HFFc6 (cell line): Measurements from ENCODE around the gene BMPR1B. TPM values are rescaled to one million over a fixed set of nuclear protein-coding genes. Genes with fewer than 3 reads are reported as not detected.

Experiments used
- DNase-seq: peaks from one replicate; pipeline ENCODE4 v3.0.0-alpha.2; 2018
- H3K27ac Mint-ChIP-seq: 2 replicates; pipeline ENCODE4 v1.8.0; 2020; ENCODE audit warnings: mild to moderate bottlenecking, mixed read lengths
- H3K27me3 Mint-ChIP-seq: 2 replicates; pipeline ENCODE4 v1.8.0; 2021; ENCODE audit warnings: mild to moderate bottlenecking, moderate library complexity, mixed read lengths; ENCODE audit not compliant: insufficient read depth
- H3K36me3 Mint-ChIP-seq: 2 replicates; pipeline ENCODE4 v1.8.0; 2021; ENCODE audit warnings: low read depth, mixed read lengths
- H3K4me1 Mint-ChIP-seq: 2 replicates; pipeline ENCODE4 v1.8.0; 2020; ENCODE audit warnings: low read depth, mixed read lengths
- H3K4me3 Mint-ChIP-seq: 2 replicates; pipeline ENCODE4 v1.8.0; 2020; ENCODE audit warnings: mild to moderate bottlenecking, moderate library complexity, mixed read lengths
- H3K9me3 Mint-ChIP-seq: 2 replicates; pipeline ENCODE4 v1.8.0; 2020; ENCODE audit warnings: mild to moderate bottlenecking, mixed read lengths
- CTCF ChIP-seq: fragments of 200-600 bp; sonication (generic); IDR thresholded peaks from 2 replicates; pipeline ENCODE4 v1.5.0; 2021; ENCODE audit warnings: antibody characterized with exemption, mild to moderate bottlenecking
- total RNA-seq, 6 experiments: library from RNA; stranded (reverse); fragmentation: NEBNext Ultra II Directional; extraction: Animal tissue kit (Norgen Biotek cat#: 25700); gene quantifications; 2 replicates in 1 of 6; 3 replicates in 5 of 6; pipeline ENCODE4 v1.2.3, GENCODE V29; 2021

The BMPR1B gene
- total RNA-seq, 6 experiments from 2014 or later = not detected

GRCh38 chr4:95066050-95066449 lies 308.3 kb downstream of the BMPR1B start:
- Mint-ChIP-seq H3K4me3 (no peak overlapping the region), H3K9me3 (no peaks in the 10 kb centered on the region), H3K4me1 (no peaks in the 10 kb centered on the region), H3K27ac (no peak overlapping the region), H3K36me3 (no peaks in the 10 kb centered on the region), H3K27me3 (no peaks in the 10 kb centered on the region)
- no peak for TF ChIP-seq CTCF
- no peak for DNase-seq

- Mint-ChIP-seq H3K27ac (no peak overlapping the region), H3K4me3 (no peak overlapping the region), H3K36me3 (no peaks in the 10 kb centered on the region), H3K4me1 (no peaks in the 10 kb centered on the region), H3K27me3 (no peaks in the 10 kb centered on the region; the same call in 1 of the 2 replicates), H3K9me3 (no peaks in the 10 kb centered on the region)
- no peak for DNase-seq
- no peak for TF ChIP-seq CTCF
Observed at GRCh38 chr4:95068401-95068800, 310.6 kb downstream of the BMPR1B start.

GRCh38 chr4:95068818-95069478 lies 311.2 kb downstream of the BMPR1B start:
- H3K36me3 Mint-ChIP-seq = no peaks in the 10 kb centered on the region

DNA sequence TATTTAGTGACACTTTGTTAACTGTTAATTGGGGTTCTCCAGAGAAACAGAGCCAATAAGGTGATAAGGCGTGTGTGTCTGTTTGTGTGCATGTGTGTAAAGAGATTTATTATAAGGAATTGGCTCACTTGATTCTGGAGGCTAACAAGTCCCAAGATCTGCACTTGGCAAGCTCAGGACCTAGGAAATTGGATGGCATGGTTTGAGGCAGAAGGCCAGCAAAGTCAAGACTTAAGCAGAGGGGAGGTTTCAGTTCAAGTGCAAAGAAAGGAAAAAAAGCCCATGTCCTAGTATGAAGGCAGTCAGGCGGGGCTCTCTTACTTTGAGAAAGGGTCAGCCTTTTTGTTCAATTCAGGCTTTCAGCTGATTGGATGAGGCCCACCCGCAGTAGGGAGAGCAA lies 314.1 kb downstream of the BMPR1B start:
- Mint-ChIP-seq H3K4me1 (no peaks in the 10 kb centered on the region), H3K4me3 (no peak overlapping the region), H3K36me3 (no peaks in the 10 kb centered on the region), H3K27me3 (peaks cover 4% of the 10 kb centered on the region; the same call in 1 of the 2 replicates), H3K9me3 (no peaks in the 10 kb centered on the region), H3K27ac (no peak overlapping the region)
- no peak for TF ChIP-seq CTCF
- DNase-seq = no peak

More at GRCh38 chr4:95068818-95069478, 311.2 kb downstream of the BMPR1B start:
- Mint-ChIP-seq H3K4me3 (no peak overlapping the region), H3K27ac (no peak overlapping the region), H3K4me1 (no peaks in the 10 kb centered on the region), H3K27me3 (no peaks in the 10 kb centered on the region; the same call in 1 of the 2 replicates), H3K9me3 (no peaks in the 10 kb centered on the region)
- no peak for TF ChIP-seq CTCF
- no peak for DNase-seq

DNA sequence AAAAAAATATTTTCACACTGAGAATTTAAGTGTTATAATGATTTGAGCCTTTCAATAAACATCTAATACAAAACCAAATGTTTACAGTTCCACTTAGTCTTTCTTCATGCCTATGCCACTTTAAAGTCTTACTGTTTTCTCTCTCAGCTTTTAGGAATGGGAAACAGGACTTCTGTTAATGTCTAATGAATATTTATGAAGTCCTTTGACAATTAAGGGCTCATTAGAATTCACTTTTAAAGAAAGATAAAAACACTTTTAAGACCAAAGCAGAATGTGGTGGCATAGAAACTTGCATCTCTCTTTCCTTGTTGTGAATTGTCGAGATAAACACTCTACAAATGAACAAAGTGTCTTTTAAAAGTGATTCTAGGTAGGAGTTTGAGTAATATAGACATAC lies 315.9 kb downstream of the BMPR1B start:
- Mint-ChIP-seq H3K4me3 (no peak overlapping the region), H3K27me3 (peaks cover 6% of the 10 kb centered on the region; the same call in 1 of the 2 replicates), H3K9me3 (no peaks in the 10 kb centered on the region), H3K27ac (no peak overlapping the region), H3K4me1 (no peaks in the 10 kb centered on the region), H3K36me3 (no peaks in the 10 kb centered on the region)
- no peak for TF ChIP-seq CTCF
- DNase-seq = no peak
